Brain microvascular endothelial cell (primary cell): Measurements from ENCODE around the gene ARHGEF7.

Experiments
- DNase-seq: peaks from one replicate; pipeline ENCODE4 v3.0.0-alpha.2; 2020
- H3K27ac ChIP-seq: fragments of 250-450 bp; sonication (Bioruptor Pico); 2 replicates; pipeline ENCODE4 v1.5.1; 2020; ENCODE audit warnings: mild to moderate bottlenecking, moderate library complexity
- H3K27me3 ChIP-seq: fragments of 250-450 bp; sonication (Bioruptor Pico); replicated peaks from 2 replicates; pipeline ENCODE4 v1.5.1; 2020; ENCODE audit warnings: mild to moderate bottlenecking
- H3K36me3 ChIP-seq: fragments of 250-450 bp; sonication (Bioruptor Pico); replicated peaks from 2 replicates; pipeline ENCODE4 v1.5.1; 2020; ENCODE audit warnings: mild to moderate bottlenecking
- H3K4me3 ChIP-seq: 2 replicates; pipeline ENCODE4 v1.5.1; 2011; ENCODE audit warnings: low read depth, mild to moderate bottlenecking, control low read depth, low read length, moderate library complexity
- in situ Hi-C: cut with HindIII; loops from 2 replicates; pipeline ENCODE4 v1.10.0; 2017; ENCODE audit warnings: low sequenced_read_pairs, low pct_ligation_motif_present
- TF ChIP-seq, protein P1 (sequence below): IDR thresholded peaks from 2 replicates; pipeline ENCODE4 v1.5.1; 2011; ENCODE audit warnings: low read depth, mild to moderate bottlenecking, moderate library complexity, low read length, control low read depth, inconsistent platforms; ENCODE audit errors: missing control alignments

The ARHGEF7 gene

DNA sequence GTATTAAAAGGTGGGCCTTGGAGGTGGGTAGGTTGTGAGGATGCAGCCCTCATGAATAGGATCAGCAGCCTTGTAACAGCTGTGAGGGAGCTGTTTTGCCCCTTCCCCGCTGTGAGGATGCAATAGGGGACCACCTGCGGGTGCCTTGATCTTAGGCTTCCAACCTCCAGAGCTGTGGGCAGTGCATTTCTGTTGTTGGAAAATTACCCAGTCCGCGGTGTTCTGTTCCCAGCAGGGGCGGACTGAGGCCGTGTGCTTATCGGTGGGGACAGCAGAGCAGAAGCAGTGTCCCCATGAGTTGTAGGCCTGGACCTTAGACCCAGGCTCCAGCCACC lies 150.6 kb downstream of the ARHGEF7 start:
- DNase-seq: no peak
- in situ Hi-C loops: no loop called here
- H3K27ac ChIP-seq: no peak overlapping the region
- H3K36me3 ChIP-seq: peaks cover 32% of the 10 kb centered on the region
- TF ChIP-seq, protein P1, sequence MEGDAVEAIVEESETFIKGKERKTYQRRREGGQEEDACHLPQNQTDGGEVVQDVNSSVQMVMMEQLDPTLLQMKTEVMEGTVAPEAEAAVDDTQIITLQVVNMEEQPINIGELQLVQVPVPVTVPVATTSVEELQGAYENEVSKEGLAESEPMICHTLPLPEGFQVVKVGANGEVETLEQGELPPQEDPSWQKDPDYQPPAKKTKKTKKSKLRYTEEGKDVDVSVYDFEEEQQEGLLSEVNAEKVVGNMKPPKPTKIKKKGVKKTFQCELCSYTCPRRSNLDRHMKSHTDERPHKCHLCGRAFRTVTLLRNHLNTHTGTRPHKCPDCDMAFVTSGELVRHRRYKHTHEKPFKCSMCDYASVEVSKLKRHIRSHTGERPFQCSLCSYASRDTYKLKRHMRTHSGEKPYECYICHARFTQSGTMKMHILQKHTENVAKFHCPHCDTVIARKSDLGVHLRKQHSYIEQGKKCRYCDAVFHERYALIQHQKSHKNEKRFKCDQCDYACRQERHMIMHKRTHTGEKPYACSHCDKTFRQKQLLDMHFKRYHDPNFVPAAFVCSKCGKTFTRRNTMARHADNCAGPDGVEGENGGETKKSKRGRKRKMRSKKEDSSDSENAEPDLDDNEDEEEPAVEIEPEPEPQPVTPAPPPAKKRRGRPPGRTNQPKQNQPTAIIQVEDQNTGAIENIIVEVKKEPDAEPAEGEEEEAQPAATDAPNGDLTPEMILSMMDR: no peak
- no peaks in the 10 kb centered on the region for H3K27me3 ChIP-seq
- no peak overlapping the region for H3K4me3 ChIP-seq

DNA sequence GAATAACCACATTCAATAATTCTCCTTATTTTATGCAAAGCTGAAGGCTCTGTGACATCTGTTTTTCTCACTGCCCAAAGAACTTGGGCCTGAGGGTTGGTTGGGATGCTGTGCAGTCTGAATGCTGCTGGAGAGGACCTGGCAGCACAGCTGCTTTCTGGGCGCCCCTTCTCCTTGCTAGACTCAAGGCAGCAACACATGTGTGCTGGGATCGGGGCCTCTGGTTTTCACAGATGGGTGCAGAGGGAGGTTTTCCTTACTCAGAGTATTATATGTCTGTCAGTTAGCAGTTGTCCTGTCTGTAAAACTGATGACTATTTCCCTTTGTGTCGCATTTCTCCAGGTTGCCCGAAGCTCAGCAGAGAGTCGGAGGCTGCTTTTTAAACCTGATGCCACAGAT lies 152.1 kb downstream of the ARHGEF7 start:
- in situ Hi-C loops: no loop called here
- no peaks in the 10 kb centered on the region for H3K27me3 ChIP-seq
- TF ChIP-seq, protein P1: no peak
- H3K4me3 ChIP-seq: no peak overlapping the region
- no peak for DNase-seq
- H3K36me3 ChIP-seq: peaks cover 32% of the 10 kb centered on the region
- H3K27ac ChIP-seq: no peak overlapping the region

DNA sequence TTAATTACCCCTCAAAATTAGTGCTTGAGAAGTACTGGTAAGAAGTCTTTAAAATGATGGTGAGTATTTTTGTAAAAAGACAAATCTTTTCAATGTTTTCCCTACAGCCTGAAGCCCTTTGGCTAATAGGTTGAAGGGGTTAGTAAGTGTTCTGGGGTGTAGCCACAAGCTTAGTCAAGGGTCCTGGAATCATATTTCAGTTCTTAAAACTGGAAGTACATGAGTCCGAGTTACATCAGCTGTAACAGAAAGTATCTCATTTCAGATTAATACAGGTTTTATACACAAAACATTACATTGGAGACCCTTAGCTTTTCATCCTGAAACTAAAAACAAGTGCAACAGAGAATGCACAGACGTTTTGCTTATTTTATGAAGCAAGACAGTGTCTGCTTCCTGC lies 152.7 kb downstream of the ARHGEF7 start:
- DNase-seq: no peak
- Histone ChIP-seq H3K27me3 (no peaks in the 10 kb centered on the region), H3K4me3 (no peak overlapping the region), H3K27ac (no peak overlapping the region), H3K36me3 (peaks cover 29% of the 10 kb centered on the region)
- TF ChIP-seq, protein P1: no peak
- in situ Hi-C loops: no loop called here

DNA sequence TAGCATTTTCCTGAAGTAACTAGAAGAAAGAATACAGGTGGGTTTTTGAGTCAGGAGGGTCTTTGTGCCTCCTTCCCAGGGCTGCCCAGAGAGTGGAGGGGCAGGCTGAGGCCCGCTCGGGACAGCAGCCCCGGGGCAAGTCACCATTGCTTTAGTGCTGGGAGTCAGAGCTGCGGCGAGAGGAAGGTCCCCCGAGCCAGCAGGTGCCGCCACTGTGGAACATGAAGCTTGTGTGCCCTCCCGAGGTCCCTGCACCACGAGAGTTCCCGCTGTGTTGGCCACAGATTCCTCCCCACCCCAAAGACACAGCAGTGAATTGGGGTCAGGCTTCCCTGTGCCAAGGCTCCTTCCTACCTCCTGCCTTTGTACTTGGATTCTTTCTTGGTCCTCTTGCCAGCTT lies 154.4 kb downstream of the ARHGEF7 start:
- no peak for DNase-seq
- peaks cover 35% of the 10 kb centered on the region for H3K36me3 ChIP-seq
- no peak overlapping the region for H3K4me3 ChIP-seq
- H3K27me3 ChIP-seq: no peaks in the 10 kb centered on the region
- in situ Hi-C loops: no loop called here
- TF ChIP-seq, protein P1: no peak
- no peak overlapping the region for H3K27ac ChIP-seq

DNA sequence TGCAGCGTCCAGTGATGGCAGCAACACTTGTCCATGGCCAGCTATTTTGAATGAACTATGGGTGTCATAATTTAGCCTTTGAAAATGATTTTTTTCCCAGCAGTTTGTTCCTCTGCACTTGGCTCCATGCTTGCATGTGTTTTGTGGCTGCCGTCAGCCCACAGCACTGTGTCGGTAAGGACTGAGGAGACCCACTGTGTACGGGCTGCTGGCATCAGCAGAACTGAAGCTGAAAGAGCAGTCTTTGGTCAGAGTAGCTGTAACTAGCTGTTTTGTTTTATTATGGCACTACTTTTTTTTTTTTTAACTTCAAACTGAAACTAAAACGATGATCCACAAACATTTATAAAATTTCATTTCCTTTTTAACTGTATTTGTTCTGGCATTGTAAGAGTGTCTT lies 155.0 kb downstream of the ARHGEF7 start:
- H3K27ac ChIP-seq: peak overlapping the region; percentile 74

More for the DNA sequence above, 155.0 kb downstream of the ARHGEF7 start:
- TF ChIP-seq, protein P1: no peak
- in situ Hi-C loops: no loop called here
- DNase-seq: no peak
- no peak overlapping the region for H3K4me3 ChIP-seq
- H3K27me3 ChIP-seq: no peaks in the 10 kb centered on the region
- peaks cover 35% of the 10 kb centered on the region for H3K36me3 ChIP-seq
